SK-N-SH (cell line): Measurements from ENCODE around the gene IGSF23. TPM values are rescaled to one million over a fixed set of nuclear protein-coding genes. Genes with fewer than 3 reads are reported as not detected.
"Not testable (repeated sequence)": the region's sequence is repeated elsewhere in the genome, so short reads cannot be mapped to it uniquely, and the experiment has no call there.

ENCODE experiments used
- CTCF ChIA-PET: fragments of 300-600, 350-600 bp; formaldehyde crosslinking; extraction: SDS; loops from one replicate; lab custom pipeline; 2021; lab: Yijun Ruan, JAX
- POLR2A ChIA-PET: fragments of 350-600 bp; sonication (Branson Sonifier 250); formaldehyde crosslinking; extraction: SDS; loops from one replicate; lab custom pipeline; 2020; ENCODE audit warnings: antibody characterized with exemption, inconsistent platforms; lab: Yijun Ruan, JAX
- DNase-seq: peaks from one replicate; pipeline ENCODE4 v3.0.0; 2012
- H2AFZ ChIP-seq: fragments of 200-600 bp; sonication (generic); 2 replicates; pipeline ENCODE4 v1.8.1; 2016; ENCODE audit warnings: antibody characterized with exemption, mild to moderate bottlenecking, low read depth
- H3F3A ChIP-seq: fragments of 200-600 bp; sonication (generic); replicated peaks from 2 replicates; pipeline ENCODE3; 2016; ENCODE audit warnings: antibody characterized with exemption, mild to moderate bottlenecking; ENCODE audit not compliant: insufficient read depth
- H3K27ac ChIP-seq, 2 experiments: fragments of 200-500 bp in 1 of 2; fragments of 200-600 bp in 1 of 2; sonication (Bioruptor generic) in 1 of 2; sonication (generic), shearing (Covaris generic) in 1 of 2; 2 replicates each; pipeline versions ENCODE4 v1.5.1 to v1.6.1; 2014 to 2016; ENCODE audit warnings: low read depth in 2 of 2, inconsistent platforms in 1 of 2, low read length in 1 of 2, mild to moderate bottlenecking in 1 of 2, mixed read lengths in 1 of 2
- H3K27me3 ChIP-seq: fragments of 200-600 bp; sonication (generic), shearing (Covaris generic); 2 replicates; pipeline ENCODE4 v1.6.1; 2016; ENCODE audit warnings: mixed run types; ENCODE audit not compliant: insufficient read depth
- H3K36me3 ChIP-seq, 2 experiments: fragments of 200-500 bp in 1 of 2; fragments of 200-600 bp in 1 of 2; sonication (Bioruptor generic) in 1 of 2; sonication (generic) in 1 of 2; replicated peaks in 1 of 2; 2 replicates each; pipeline versions ENCODE3 to v1.5.1; 2014 to 2016; ENCODE audit warnings: low read length in 1 of 2, mild to moderate bottlenecking in 1 of 2; ENCODE audit not compliant: insufficient read depth in 2 of 2, control insufficient read depth in 1 of 2
- H3K4me1 ChIP-seq, 2 experiments: fragments of 200-500 bp in 1 of 2; fragments of 200-600 bp in 1 of 2; sonication (Bioruptor generic) in 1 of 2; sonication (generic), shearing (Covaris generic) in 1 of 2; 2 replicates each; pipeline versions ENCODE4 v1.5.1 to v1.6.1; 2014 to 2016; ENCODE audit warnings: low read depth in 1 of 2, low read length in 1 of 2, mixed run types in 1 of 2; ENCODE audit not compliant: insufficient read depth in 2 of 2, control insufficient read depth in 1 of 2
- H3K4me2 ChIP-seq: fragments of 200-600 bp; sonication (generic), shearing (Covaris generic); 2 replicates; pipeline ENCODE4 v1.6.1; 2017; ENCODE audit warnings: mixed run types
- H3K4me3 ChIP-seq, 2 experiments: fragments of 200-500 bp in 1 of 2; fragments of 200-600 bp in 1 of 2; sonication (Bioruptor generic) in 1 of 2; sonication (generic), shearing (Covaris generic) in 1 of 2; 2 replicates each; pipeline versions ENCODE4 v1.5.1 to v1.8.1; 2014 to 2016; ENCODE audit warnings: low read depth in 2 of 2, inconsistent platforms in 1 of 2, low read length in 1 of 2, mild to moderate bottlenecking in 1 of 2, mixed read lengths in 1 of 2, moderate library complexity in 1 of 2
- H3K79me2 ChIP-seq: fragments of 200-600 bp; sonication (generic); 2 replicates; pipeline ENCODE4 v1.8.1; 2017; ENCODE audit warnings: mild to moderate bottlenecking; ENCODE audit not compliant: insufficient read depth
- H3K9ac ChIP-seq: fragments of 200-600 bp; sonication (generic); 2 replicates; pipeline ENCODE4 v1.6.1; 2017; ENCODE audit warnings: mixed run types
- H3K9me2 ChIP-seq: fragments of 200-600 bp; sonication (generic); 2 replicates; pipeline ENCODE4 v1.6.1; 2017; ENCODE audit warnings: mixed run types
- H3K9me3 ChIP-seq: fragments of 200-600 bp; sonication (generic); 2 replicates; pipeline ENCODE4 v1.6.1; 2017; ENCODE audit warnings: mixed run types, mild to moderate bottlenecking, moderate library complexity
- H4K20me1 ChIP-seq: fragments of 200-600 bp; sonication (generic); 2 replicates; pipeline ENCODE4 v1.6.1; 2017; ENCODE audit warnings: mild to moderate bottlenecking, mixed run types; ENCODE audit not compliant: insufficient read depth
- ELF1 ChIP-seq: IDR thresholded peaks from 2 replicates; pipeline ENCODE4 v1.4.0; 2012
- EZH2phosphoT487 ChIP-seq: fragments of 200-600 bp; sonication (generic); IDR thresholded peaks from 2 replicates; pipeline ENCODE4 v1.6.1; 2017; ENCODE audit warnings: low read depth, mixed run types, mild to moderate bottlenecking, antibody characterized with exemption, moderate library complexity, borderline replicate concordance
- GATA2 ChIP-seq: sonication (generic); formaldehyde crosslinking; IDR thresholded peaks from 2 replicates; pipeline ENCODE4 v1.5.0; 2020; ENCODE audit warnings: mild to moderate bottlenecking, missing genetic modification reagents
- JUND ChIP-seq: IDR thresholded peaks from 2 replicates; pipeline ENCODE4 v1.4.0; 2012
- MXI1 ChIP-seq: IDR thresholded peaks from 2 replicates; pipeline ENCODE4 v1.6.1; 2012; ENCODE audit warnings: mild to moderate bottlenecking, low read depth, low read length, improper control_type of control experiment
- PBX3 ChIP-seq: IDR thresholded peaks from 2 replicates; pipeline ENCODE4; 2012
- RAD21 ChIP-seq: IDR thresholded peaks from 2 replicates; pipeline ENCODE4 v1.6.1; 2012; ENCODE audit warnings: mild to moderate bottlenecking, low read length
- RCOR1 ChIP-seq: fragments of 150-350 bp; IDR thresholded peaks from 2 replicates; pipeline ENCODE4 v1.6.1; 2017; ENCODE audit warnings: antibody characterized with exemption, low read length
- SIN3A ChIP-seq: IDR thresholded peaks from 2 replicates; pipeline ENCODE4 v1.6.1; 2012; ENCODE audit warnings: low read depth, mild to moderate bottlenecking, low read length, moderate library complexity, borderline replicate concordance
- SMC3 ChIP-seq: IDR thresholded peaks from 2 replicates; pipeline ENCODE4 v1.6.1; 2012; ENCODE audit warnings: low read depth, low read length, improper control_type of control experiment
- TAF1 ChIP-seq: IDR thresholded peaks from 2 replicates; pipeline ENCODE4 v1.6.1; 2012; ENCODE audit warnings: low read depth, mild to moderate bottlenecking, low read length, moderate library complexity, borderline replicate concordance
- WGBS: methylation state at CpG from one replicate; pipeline ENCODE4 v1.1.6; 2017; ENCODE audit warnings: low lambda C conversion rate; 5-methylcytosine and 5-hydroxymethylcytosine counted together
- polyA plus RNA-seq, 3 experiments: library from polyadenylated mRNA; depleted of rRNA; stranded (reverse); fragments of >200 nt; gene quantifications; 2 replicates each; pipeline ENCODE4 v1.2.3, GENCODE V29; 2012
- TF ChIP-seq, protein P1 (sequence below): IDR thresholded peaks from 2 replicates; pipeline ENCODE4 v1.4.0; 2012; ENCODE audit warnings: low read depth

Gene IGSF23
- polyA plus RNA-seq, 1 of the 3 experiments (the other 2 are of a cell fraction), result 0.08 TPM

DNA sequence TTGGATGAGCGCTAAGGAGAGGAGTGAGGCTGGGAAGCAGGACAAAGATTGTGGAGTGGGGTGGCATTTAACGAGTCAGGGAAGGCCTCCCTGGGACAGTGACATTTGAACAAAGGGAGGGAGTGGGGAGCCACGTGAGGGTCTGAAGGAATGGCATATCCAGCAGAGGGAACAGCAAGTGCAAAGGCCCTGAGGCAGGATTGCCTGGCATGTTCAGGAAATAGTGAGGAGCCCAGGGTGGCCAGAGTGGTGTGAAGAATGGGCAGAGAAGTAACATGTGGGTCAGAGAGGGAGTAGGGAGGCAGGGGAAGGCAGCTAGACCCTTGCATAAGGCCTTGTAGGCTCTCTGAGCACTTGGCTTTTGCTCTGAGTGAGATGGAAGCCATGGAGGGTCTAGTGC, 15.4 kb downstream of the IGSF23 start:
- 0 out of 4 replicates have a peak, but pooled peaks cover 0 to 8% of the 10 kb centered on the region in 2 experiments for H3K4me1 ChIP-seq
- H3K27me3 ChIP-seq, result no peaks in the 10 kb centered on the region
- no peaks in the 10 kb centered on the region for H4K20me1 ChIP-seq
- ChIA-PET POLR2A (no interaction called here), CTCF (no interaction called here)
- no peak overlapping the region for H3K4me2 ChIP-seq
- H2AFZ ChIP-seq, result no peak overlapping the region
- WGBS, result 67% methylated on average over 3 of the region's 3 CpGs
- no peak for DNase-seq
- TF ChIP-seq SIN3A (no peak), ELF1 (no peak), GATA2 (CRISPR knock-in tag) (no peak), PBX3 (no peak), JUND (no peak), RAD21 (no peak), MXI1 (no peak), RCOR1 (no peak), SMC3 (no peak), EZH2phosphoT487 (no peak), TAF1 (no peak)
- TF ChIP-seq, protein P1, sequence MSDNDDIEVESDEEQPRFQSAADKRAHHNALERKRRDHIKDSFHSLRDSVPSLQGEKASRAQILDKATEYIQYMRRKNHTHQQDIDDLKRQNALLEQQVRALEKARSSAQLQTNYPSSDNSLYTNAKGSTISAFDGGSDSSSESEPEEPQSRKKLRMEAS, result no peak
- H3K79me2 ChIP-seq, result no peaks in the 10 kb centered on the region
- no peak overlapping the region for H3K27ac ChIP-seq
- H3K9me2 ChIP-seq, result no peaks in the 10 kb centered on the region
- H3K9me3 ChIP-seq, result no peaks in the 10 kb centered on the region
- H3F3A ChIP-seq, result peaks cover 13% of the 10 kb centered on the region
- H3K36me3 ChIP-seq, result peaks cover 0 to 5% of the 10 kb centered on the region in 2 experiments
- no peak overlapping the region for H3K4me3 ChIP-seq
- no peak overlapping the region for H3K9ac ChIP-seq

- Histone ChIP-seq H3F3A (peaks cover 10% of the 10 kb centered on the region), H3K4me1 (peaks cover 0 to 13% of the 10 kb centered on the region in 2 experiments; a peak in 2 of 4 replicates)
- DNase-seq, H3K9ac ChIP-seq, H3K79me2 ChIP-seq, H3K36me3 ChIP-seq, H3K27ac ChIP-seq, H3K9me3 ChIP-seq, H3K4me3 ChIP-seq, H4K20me1 ChIP-seq, POLR2A ChIA-PET, H3K9me2 ChIP-seq, H3K4me2 ChIP-seq, H3K27me3 ChIP-seq, H2AFZ ChIP-seq: not testable (repeated sequence)
- CTCF ChIA-PET, result interaction anchor here (0.6 to 0.9 kb wide), 3 partner anchors 25 to 61 kb away, joined by 3 read pairs; no protein-coding TSS in a partner anchor
- WGBS, result 73% methylated on average over 8 of the region's 8 CpGs
Observed at GRCh38 chr19:44631611-44632010, 18.2 kb downstream of the IGSF23 start.

- CTCF ChIA-PET, result interaction anchor here (1.2 to 2.4 kb wide), 2 partner anchors 18 to 63 kb away, joined by 3 to 13 read pairs; no protein-coding TSS in a partner anchor
- 66% methylated on average over 5 of the region's 5 CpGs for WGBS
Observed at GRCh38 chr19:44634058-44634457, 20.7 kb downstream of the IGSF23 start.

More at GRCh38 chr19:44634058-44634457, 20.7 kb downstream of the IGSF23 start:
- H3K79me2 ChIP-seq, H3K9me3 ChIP-seq, H3K36me3 ChIP-seq, H3K4me2 ChIP-seq, H3K4me3 ChIP-seq, DNase-seq, H3K27ac ChIP-seq, H4K20me1 ChIP-seq, H3K9me2 ChIP-seq, H3K27me3 ChIP-seq, H3F3A ChIP-seq, H3K4me1 ChIP-seq, POLR2A ChIA-PET, H2AFZ ChIP-seq, H3K9ac ChIP-seq: not testable (repeated sequence)
